ENCODE results near the gene TMEM247.

The TMEM247 gene

DNA sequence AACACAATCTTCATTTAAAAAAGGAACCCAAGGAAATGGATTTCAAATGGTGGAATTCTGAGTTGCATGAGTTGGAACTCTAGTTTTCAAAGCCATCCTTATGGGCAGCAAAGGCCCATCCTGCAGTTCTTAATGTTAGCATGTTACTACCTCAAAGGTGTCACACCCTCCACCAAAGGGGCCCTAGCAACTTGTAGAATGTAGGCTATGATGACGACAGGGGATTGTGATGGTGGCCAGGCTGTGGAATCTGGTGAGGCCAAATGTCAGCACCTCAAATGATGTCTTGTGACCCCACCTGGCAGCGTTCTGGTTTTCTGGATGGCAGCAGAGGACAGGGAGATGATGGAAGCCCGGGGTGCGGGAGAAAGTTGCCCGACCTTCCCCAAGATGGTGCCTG is at the start of gene TMEM247:
Gene TMEM247, plus strand, starts transcription at position 301 of the 400 bp plus-strand sequence.
- no peak for DNase-seq

DNA sequence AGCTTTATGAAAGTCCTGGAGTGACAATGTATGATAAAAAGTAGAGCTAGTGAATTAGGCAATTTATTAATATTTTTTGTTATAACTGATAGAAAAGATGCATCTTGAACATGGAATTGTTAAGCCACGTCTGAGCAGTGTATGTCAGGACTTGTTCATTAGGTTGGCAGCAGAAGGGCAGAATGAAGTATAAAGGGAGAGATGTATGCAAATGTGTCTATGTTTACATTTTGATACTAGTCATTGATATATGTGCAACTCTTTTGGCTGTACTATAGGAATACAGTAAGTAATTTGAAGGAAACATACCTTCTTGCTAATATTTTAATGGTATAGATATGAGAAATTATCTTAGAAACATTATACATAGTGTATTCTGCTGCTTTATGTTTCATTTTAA is 49.0 kb upstream of the TMEM247 start:
- no peak for DNase-seq

DNA sequence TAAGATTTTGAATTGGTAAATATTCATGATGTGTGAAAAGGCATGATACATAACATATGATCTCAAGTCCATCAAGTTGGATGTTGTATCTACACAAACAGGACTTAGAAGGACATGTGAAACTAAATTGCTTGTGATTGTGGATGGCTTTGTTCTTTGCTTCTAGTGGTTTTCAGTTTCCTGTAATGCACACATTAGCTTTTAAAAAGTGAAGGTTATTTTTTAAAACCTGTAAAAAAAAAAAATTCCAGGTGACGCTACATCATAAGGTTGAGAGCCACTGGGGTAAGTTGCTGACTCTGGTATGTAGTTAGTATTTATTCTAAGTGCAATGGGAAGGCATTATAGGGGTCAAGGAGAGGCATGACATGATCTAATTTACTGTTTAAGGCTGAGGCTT is 48.4 kb upstream of the TMEM247 start:
- DNase-seq = no peak

DNA sequence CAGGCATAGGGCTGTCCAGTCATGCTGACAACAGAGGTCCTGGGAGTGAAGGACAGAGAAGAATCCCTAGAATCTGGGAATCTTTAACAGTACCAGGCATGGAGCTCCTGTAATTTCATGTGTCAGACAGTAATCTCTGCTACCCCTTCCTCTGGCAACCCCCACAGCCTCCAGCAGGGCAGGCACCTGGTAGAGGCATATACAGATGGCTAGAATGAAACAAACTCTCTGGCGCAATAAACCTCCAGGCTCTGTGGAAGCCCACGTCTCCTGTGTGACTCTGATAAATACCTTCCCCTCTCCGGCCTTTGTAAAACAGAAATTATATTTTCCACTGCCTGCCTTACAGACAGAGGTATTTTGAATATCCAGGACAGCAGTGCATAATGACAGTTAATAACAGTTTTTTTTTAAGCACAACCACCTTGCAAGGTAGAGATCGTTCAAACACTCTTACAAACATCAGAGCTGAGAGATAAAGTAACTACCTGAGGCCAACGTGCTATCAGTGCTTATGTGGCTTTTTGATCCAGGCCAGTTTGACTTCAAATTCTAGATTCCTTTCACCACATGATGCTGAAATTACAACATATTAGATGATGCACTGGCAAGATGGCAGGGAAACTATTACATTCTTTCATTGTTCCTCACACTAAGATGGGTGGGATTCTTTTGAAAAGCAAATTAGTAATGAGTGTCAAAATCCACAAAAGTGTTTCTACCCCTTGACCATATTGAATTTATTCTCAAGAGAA is 47.7 kb upstream of the TMEM247 start:
- no peak for DNase-seq

DNA sequence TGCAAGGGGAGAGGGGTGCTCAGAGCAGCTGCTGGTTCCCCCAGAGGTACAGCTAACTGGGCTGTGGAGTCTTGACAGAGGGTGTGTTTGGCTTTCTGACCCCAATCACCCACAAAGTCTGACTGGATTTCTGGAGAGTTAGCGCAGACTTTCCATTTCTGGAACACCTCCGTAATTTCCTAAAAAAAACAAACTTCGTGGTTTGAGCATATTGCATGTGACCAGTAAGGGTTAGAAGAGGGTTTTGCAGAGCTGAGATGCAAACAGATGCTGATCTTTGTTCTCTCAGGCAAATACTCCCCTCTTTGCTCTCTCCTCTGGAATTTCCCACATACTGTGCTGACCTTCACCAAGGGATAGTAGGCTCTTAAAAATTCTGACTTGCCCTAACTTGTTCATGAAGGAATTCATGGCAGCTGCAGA is 44.5 kb upstream of the TMEM247 start:
- DNase-seq = no peak

DNA sequence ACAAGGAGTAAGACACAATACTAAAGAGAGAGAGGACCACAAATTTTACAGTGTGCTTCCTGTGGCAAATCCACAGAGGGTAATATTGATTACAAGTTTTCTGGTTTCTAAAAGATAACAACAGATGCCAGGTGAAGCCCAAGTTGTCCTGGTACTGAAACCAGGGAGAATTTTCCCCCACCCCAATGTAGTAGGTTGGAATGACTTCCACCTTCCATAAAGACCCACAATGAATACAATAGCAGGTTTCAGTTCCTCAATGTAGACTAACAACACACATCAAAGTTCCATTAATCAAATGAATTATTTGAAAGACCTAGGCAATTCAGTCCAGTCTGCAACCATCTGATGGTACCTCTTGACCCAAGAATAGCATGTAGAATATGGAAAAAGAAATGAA is 44.0 kb upstream of the TMEM247 start:
- no peak for DNase-seq

DNA sequence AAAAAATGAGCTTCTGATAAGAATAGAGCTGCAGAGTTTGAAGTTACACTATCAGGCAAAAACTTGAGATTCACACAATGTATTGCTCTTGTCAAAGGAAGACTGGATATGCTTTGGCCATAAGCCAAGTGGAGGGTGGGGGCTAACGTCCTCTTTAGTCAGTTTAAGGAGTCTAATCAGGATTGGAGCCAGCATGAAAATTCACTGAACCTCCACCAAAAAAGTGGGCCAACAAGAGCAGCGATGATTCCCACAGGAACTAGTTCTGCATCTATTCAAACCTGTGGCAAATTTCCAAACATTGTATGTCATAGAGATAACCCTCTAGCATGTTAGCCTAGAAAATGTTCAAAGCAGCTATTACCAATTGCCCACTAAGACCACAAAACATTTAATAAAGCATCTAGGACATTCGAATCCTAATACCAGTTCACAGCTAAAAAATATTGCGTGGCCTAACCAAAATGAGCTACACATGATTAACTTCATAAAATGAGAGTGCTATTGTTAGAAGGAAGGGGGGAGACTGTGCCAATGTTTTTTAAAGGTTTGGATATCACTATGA is 43.5 kb upstream of the TMEM247 start:
- DNase-seq = no peak

DNA sequence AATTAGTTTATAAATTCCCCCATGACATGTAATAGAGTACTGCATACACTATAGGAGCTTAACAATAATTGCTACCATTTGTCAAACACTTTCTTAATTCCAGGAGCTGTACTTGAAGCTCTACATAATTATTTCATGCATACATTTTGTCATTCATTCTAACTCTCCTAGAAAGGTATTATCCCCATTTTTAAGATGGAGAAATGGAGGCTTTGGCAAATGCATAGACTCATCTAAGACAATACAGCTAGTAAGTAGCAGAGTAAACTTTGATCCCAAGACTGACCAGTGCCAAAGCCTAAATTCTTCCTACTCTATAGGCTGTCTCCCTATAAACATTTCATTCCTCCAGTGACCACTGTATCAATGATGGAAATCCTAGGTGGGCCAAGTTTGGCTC is 42.6 kb upstream of the TMEM247 start:
- no peak for DNase-seq

DNA sequence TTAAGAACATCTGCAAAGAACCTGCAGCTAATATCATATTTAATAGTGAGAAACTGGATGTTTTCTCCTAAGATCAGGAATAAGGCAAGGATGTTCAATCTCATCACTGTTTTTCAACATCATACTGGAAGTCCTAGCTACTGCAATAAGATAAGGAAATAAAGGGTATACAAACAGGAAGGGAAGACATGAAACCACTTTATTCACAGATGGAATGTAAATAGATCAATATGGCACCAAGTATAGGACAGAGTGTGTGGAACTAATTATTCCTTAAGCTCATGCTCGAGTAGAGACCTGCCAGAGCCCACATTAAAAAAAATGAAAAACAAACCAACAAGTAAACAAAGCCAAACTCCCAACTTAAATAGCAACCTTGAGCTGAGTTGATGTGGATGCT is 41.3 kb upstream of the TMEM247 start:
- no peak for DNase-seq

DNA sequence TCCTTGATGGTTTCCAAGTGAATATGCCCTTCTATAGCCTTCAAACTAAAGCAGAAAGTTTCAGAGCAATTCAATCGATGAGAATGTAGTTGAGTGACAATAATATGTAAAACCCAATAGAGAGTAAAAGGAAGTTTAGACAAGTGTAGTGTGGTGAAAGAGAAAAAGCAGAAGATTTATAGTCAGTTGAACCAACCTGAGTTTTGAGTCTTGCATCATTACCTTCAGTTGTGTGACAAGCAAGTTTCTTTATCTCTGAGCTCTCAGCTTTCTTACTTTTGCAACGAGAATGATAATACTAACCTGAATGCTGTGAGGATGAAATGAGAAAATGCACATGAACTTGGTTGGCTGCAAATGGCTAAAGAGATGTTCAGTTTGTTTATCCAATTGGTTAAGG is 40.6 kb upstream of the TMEM247 start:
- DNase-seq = no peak

DNA sequence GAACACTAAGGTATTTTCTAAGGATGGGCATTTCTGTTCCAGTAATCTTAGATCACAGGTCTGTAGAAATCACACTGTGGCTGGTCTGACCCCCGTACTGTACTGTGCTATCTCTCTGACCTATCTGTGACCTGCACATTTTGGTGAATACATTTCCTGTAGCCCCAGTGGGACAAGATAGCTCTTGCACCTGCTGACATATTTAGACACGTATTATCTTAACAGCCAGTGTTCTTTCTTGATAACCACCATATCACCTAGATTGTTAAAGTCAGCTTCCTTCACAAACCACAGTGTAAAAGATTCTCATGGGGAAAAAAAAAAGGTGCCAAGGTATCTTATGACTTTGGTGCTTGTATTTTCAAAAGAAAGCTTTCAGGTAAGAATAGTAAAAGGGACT is 39.8 kb upstream of the TMEM247 start:
- no peak for DNase-seq

DNA sequence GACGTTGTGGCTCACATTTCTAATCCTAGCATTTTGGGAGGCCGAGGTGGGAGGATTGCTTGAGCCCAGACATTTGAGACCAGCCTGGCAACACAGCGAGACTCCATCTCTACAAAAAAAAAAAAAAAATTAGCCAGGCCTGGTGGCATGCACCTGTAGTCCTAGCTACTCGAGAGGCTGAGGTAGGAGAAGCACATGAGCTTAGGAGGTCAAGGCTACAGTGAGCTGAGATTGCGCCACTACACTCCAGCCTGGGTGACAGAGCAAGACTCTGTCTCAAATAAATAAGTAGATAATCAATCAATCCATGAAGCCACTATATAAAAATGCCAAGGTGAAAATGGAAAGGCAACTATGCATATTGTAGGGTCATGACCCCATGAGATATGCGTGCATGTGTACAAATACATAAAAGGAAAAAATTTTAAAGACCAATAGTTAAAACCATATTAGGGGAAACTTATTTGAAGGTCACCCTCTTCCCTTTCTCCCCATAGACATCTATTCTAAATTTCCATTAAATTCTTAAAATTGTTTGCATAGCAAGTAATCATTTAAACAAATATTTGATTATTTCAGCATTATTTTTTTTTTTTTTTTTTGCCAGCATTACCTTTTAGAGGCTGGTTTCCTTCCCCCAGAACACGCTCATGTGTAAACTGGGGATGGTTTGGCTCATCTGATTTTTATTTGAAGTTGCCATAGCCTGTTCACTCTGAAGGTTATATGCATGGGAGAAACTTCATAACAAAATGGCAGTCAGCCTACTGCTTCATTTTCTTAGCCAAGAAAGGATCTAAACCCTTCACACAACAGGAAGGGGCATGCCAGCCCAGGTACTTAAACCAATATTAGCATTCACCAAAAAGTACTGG is 37.3 kb upstream of the TMEM247 start:
- DNase-seq = no peak

DNA sequence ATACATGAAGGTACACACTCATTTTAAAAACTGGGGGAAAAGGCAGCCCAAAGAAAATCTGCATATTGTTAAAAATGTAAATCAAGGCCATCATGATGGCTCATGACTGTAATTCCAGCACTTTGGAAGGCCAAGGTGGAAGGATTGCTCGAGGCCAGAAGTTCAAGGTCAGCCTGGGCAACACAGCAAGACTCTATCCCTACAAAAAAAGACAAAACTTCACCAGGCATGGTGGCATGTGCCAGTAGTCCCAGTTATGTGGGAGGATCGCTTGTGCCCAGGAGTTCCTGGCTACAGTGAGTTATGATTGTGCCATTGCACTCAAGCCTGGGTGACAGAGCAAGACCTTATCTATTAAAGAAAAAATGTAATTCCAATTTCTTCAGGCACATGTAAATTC is 34.6 kb upstream of the TMEM247 start:
- no peak for DNase-seq

DNA sequence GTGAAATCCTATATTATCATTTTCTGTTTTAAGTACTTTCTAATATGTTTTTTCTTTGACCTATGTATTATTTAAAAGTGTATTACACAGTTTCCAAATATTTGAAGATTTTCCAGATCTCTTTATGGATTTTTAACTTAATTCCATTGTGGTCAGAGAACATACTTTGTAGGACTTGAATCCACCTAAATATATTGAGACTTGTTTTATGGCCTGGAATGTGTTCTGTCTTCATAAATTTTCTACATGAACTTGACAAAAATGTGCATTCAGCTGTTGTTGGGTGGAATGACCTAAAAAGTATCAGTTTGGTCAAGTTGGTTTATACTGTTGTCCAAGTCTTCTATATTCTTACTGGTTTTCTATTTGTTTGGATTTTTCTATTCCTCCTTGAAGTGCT is 33.8 kb upstream of the TMEM247 start:
- DNase-seq = no peak

DNA sequence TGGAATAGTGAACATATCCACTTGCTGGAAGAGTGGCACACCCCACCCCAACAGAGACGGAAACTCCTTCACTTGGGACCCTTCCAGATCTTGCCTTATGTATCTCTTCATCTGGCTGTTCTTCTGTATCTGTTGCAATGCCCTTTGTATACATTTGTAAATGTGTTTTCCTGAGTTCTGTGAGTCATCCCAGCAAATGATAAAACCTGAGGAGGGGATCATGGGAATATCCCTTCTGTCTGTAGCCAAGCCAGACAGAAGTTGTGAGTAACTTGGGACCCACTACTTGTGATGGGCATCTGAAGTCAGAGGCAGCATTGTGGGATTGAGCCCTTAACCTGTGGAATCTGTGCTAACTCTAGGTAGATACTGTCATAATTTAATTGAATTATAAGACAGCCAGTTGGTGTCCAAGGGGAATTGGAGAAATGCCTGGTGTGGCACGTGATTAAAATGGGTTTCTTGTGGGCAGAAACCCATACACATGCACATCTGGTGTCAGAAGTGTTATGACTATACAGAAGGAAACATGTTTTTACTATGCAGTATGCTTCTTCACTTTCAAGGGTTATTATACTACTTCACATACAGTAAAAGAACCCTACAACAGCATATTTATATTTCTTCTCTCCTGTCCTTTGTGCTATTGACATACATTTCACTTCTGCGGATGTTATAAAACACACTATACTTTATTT is 32.3 kb upstream of the TMEM247 start:
- no peak for DNase-seq

DNA sequence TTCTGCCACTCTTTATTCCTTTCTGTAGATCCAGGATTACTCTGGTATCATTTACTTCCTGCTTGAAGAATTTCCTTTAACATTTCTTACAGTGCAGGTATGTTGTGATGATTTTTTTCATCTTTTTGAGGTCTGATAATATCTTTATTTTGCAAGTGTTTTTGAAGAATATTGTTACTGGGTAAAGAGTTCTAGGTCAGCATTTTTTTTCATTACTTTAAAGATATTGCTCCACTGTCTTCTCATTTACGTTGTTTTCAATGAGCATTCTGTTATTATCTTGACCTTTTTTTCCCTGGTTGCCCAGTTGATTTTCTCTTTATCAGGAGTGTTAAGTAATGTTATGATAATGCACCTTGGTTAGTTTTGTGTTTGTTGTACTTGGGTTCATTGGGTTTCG is 31.7 kb upstream of the TMEM247 start:
- no peak for DNase-seq

DNA sequence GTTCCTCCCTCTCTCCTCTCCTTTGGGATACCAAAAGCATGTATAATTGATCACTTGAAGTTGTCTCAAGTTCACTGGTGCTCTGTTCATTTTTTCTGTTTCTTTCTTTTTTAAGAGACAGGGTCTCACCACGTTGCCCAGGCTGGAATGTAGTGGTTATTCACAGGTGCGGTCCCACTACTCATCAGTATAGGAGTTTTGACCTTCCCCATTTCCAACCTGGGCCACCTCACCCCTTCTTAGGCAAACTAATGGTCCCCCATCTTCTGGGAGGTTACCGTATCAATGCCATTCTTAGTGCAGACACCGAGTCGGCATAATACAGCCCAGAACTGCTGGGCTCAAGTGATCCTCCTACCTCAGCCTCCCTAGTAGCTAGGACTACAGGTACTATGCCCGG is 31.3 kb upstream of the TMEM247 start:
- DNase-seq = no peak

DNA sequence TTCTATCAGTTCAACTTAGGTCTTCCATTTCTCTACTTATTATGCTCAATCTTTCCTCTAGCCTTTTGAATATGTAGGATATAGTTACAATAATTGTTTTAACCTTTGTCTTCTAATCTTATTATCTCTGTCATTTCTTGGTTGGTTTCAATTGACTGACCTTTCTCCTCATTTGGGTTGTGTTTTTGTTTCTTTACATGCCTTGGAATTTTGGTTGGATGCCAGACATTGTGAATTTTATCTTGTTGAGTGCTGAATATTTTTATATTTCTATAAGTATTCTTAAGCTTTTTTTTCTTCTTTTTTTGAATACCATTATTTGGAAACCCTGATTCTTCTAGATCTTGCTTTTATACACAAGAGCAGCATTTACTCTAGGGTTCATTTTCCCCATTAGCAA is 30.7 kb upstream of the TMEM247 start:
- no peak for DNase-seq

DNA sequence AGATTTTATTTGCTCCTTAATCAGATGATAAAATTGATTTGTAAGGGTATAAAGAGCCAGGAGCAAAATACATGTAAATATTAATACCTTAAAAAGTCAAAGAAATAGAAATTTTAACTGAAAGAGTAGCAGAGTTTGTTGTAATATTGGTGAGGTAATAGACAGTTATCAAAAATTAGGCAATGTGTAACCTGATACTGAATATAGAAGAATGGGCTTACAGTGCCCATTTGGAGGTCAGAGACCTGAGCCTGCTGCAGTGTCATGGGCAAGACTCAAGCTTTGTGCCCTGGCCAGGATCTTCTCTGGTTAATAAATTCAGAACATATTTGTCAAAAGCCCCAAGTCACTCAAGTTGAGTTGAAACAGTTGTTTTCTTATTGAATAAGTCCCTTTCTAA is 29.7 kb upstream of the TMEM247 start:
- no peak for DNase-seq

DNA sequence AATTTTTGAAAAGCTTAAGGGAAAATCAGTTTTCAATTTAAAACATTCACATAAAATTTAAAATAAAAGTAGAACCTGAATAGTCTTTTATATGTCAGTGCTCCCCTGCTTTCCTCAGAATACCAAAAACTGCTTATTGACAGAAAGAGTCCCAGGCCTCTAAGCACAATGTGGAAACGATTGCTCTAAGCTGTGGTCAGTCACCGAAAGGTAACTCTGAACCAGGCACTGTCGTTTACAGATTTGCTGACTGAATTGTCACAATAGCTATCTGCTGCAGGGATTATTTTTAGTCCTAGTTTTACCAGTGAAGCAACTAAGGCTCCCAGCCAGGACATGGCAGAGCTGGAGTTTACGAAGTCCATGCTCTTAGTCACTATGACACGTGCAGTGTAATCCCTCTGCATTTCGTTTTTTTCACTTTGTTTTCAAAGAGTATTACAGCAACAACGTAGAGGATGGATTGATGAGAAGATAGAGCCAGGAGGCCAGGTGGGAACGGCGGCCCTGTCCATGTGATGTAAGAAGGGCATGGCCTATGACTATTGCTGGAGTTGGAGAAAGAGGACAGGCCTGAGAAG is 28.1 kb upstream of the TMEM247 start:
- no peak for DNase-seq

DNA sequence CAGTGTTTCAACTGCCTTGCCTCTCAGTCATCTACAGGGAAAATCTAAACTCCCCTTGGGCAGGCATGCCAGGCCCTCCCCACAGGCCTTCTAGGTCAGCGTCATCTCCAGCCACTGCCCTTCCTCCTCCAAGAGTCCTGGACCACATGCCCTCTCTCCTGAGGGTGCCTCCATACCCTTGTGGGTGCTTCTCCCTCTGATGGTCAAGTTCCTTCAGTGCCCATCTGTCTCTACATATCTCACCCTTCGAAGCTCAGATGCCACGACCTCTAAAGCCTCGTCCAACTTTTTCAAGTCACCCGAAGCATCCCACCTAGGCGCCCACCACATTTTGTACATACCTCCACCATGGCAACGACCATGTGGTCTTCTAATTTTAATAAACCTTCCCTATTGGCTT is 22.6 kb upstream of the TMEM247 start:
- DNase-seq = no peak

DNA sequence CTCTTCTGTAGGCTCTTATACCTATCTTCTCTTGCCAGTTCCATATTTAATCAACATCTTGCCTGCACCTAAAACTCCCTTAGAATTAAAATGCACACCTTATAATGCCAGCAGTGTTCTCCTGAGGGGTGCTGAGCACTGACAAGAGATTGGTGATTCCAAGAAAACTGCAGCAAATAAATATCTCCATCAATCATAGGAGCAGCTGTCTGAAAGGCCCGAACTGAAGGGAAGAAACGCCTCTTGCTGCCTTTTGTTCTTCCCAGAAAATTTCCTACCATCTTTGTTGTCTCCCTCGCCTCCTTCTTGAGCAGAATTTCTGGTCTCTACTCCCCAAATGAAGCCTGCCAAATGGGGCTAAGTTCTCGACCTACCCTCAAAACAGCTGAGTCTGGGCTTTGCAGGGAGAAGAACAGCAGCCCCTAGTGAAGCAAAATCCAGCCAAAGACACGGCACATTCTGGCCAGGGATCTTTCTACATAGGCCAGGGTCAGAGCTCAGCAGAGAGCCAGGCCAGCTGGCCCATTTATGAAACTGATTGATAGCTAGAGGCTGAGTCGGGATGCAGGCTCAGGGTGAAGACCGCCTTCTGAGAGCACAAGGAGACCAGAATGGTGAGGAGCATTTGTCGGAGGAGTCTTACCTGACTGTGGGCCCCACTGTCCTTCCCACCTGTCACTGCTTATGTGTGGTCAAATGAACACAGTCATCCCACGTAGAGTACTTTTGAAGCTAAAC is 20.4 kb upstream of the TMEM247 start:
- no peak for DNase-seq

All from stimulated activated naive CD4-positive, alpha-beta T cell treated with Interleukin-2 at 50 U/mL for 16 hours (primary cell).